H1 (cell line): ENCODE data around the gene KLHL1.

Experiments
- ASH2L ChIP-seq: fragments of 200-600, 300-600 bp; sonication (generic); IDR thresholded peaks from one replicate; pipeline ENCODE4 v1.7.1; 2017; ENCODE audit warnings: low read length
- BCL11A ChIP-seq, 2 experiments: IDR thresholded peaks; one replicate each; pipeline ENCODE4 v1.6.1; 2011; ENCODE audit warnings: low read depth in 2 of 2, low read length in 2 of 2, mild to moderate bottlenecking in 2 of 2
- CEBPB ChIP-seq: IDR thresholded peaks from 2 replicates; pipeline ENCODE4 v1.6.1; 2012; ENCODE audit warnings: low read depth, low read length
- CREB1 ChIP-seq: IDR thresholded peaks from 2 replicates; pipeline ENCODE4 v1.6.1; 2012; ENCODE audit warnings: inconsistent platforms
- HDAC2 ChIP-seq, 2 experiments: fragments of 300-600 bp in 1 of 2; sonication (generic) in 1 of 2; IDR thresholded peaks; 2 replicates each; pipeline ENCODE4 v1.6.1; 2011 to 2012; ENCODE audit warnings: low read depth in 2 of 2, low read length in 2 of 2, mild to moderate bottlenecking in 2 of 2, moderate library complexity in 2 of 2, borderline replicate concordance in 1 of 2, inconsistent platforms in 1 of 2
- MAX ChIP-seq: IDR thresholded peaks from 2 replicates; pipeline ENCODE4 v1.6.1; 2012; ENCODE audit warnings: inconsistent platforms
- POLR2A ChIP-seq, 2 experiments: IDR thresholded peaks; 1 replicate in 1 of 2; 2 replicates in 1 of 2; pipeline ENCODE4 v1.6.1; 2011; ENCODE audit warnings: low read depth in 2 of 2, low read length in 2 of 2, mild to moderate bottlenecking in 2 of 2; ENCODE audit errors: control extremely low read depth in 1 of 2
- RFX5 ChIP-seq: IDR thresholded peaks from 2 replicates; pipeline ENCODE4 v1.6.1; 2011; ENCODE audit warnings: low read depth, low read length, improper control_type of control experiment, borderline replicate concordance
- TAF7 ChIP-seq: optimal IDR thresholded peaks from 2 replicates; pipeline ENCODE3; 2011; ENCODE audit warnings: low read depth, mild to moderate bottlenecking, inconsistent platforms, low read length, moderate library complexity, borderline replicate concordance
- YY1 ChIP-seq: IDR thresholded peaks from 2 replicates; pipeline ENCODE4 v1.6.1; 2011; ENCODE audit warnings: low read depth, mild to moderate bottlenecking, low read length
- TF ChIP-seq, protein P1 (sequence below): IDR thresholded peaks from 2 replicates; pipeline ENCODE4 v1.6.1; 2011; ENCODE audit warnings: low read length, improper control_type of control experiment

GRCh38 chr13:69980799-69981198 lies 127.5 kb downstream of the KLHL1 start:
- TF ChIP-seq, protein P1, sequence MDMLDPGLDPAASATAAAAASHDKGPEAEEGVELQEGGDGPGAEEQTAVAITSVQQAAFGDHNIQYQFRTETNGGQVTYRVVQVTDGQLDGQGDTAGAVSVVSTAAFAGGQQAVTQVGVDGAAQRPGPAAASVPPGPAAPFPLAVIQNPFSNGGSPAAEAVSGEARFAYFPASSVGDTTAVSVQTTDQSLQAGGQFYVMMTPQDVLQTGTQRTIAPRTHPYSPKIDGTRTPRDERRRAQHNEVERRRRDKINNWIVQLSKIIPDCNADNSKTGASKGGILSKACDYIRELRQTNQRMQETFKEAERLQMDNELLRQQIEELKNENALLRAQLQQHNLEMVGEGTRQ, result no peak
- TF ChIP-seq MAX, result no peak
- no peak for TF ChIP-seq ASH2L
- TF ChIP-seq CEBPB, result no peak
- TF ChIP-seq RFX5, result no peak
- TF ChIP-seq CREB1, result no peak
- no peak for TF ChIP-seq HDAC2 (IDR thresholded peaks at IDR 0.05; ENCODE audit: borderline replicate concordance in 1 of 2, low read depth in 2 of 2, low read length in 2 of 2)
- TF ChIP-seq POLR2A (IDR thresholded peaks at IDR 0.05; ENCODE audit: control extremely low read depth in 1 of 2, low read depth in 2 of 2, low read length in 2 of 2), result no peak
- no peak for TF ChIP-seq BCL11A (IDR thresholded peaks at IDR 0.05; ENCODE audit: low read depth in 2 of 2, low read length in 2 of 2)
- TF ChIP-seq TAF7, result no peak
- no peak for TF ChIP-seq YY1
